Common myeloid progenitor, CD34-positive (primary cell): Measurements from ENCODE around the gene COX14.
A peak's percentile ranks its signal among the peaks of the same experiment; 100 is the strongest.

Experiments used
- CTCF ChIA-PET: fragments of 350-600 bp; sonication (Branson Sonifier 250); formaldehyde crosslinking; loops from one replicate; lab custom pipeline; 2021; ENCODE audit warnings: antibody characterized with exemption; lab: Charles Lee
- POLR2A ChIA-PET: fragments of 350-600 bp; sonication (Branson Sonifier 250); formaldehyde crosslinking; loops from one replicate; lab custom pipeline; 2021; ENCODE audit warnings: antibody characterized with exemption; lab: Charles Lee
- DNase-seq, 3 donors: peaks; one replicate each; pipeline versions ENCODE4 v3.0.0 to v3.0.0-alpha.2; 2013
- H3K27ac ChIP-seq, 2 experiments: 1 replicate in 1 of 2; 2 replicates in 1 of 2; pipeline ENCODE4 v1.7.0; 2013; ENCODE audit warnings: inconsistent platforms in 2 of 2, low read length in 2 of 2, mild to moderate bottlenecking in 2 of 2, low read depth in 1 of 2, moderate library complexity in 1 of 2; ENCODE audit not compliant: severe bottlenecking in 2 of 2, insufficient read depth in 1 of 2, poor library complexity in 1 of 2
- H3K27me3 ChIP-seq, 5 experiments: replicated peaks in 2 of 5; 1 replicate in 3 of 5; 2 replicates in 2 of 5; pipeline versions ENCODE4 v1.6.1 to v1.7.0; 2013; ENCODE audit warnings: low read length in 4 of 5, mild to moderate bottlenecking in 2 of 5, moderate library complexity in 2 of 5, inconsistent platforms in 1 of 5; ENCODE audit not compliant: insufficient read depth in 5 of 5, control insufficient read depth in 4 of 5
- H3K36me3 ChIP-seq, 4 experiments: 1 replicate in 2 of 4; 2 replicates in 2 of 4; pipeline versions ENCODE4 v1.6.1 to v1.7.0; 2013; ENCODE audit warnings: low read length in 3 of 4, control low read depth in 1 of 4, mild to moderate bottlenecking in 1 of 4; ENCODE audit not compliant: control insufficient read depth in 4 of 4, insufficient read depth in 4 of 4
- H3K4me1 ChIP-seq, 4 experiments: 1 replicate in 3 of 4; 2 replicates in 1 of 4; pipeline versions ENCODE4 v1.6.1 to v1.7.1; 2013; ENCODE audit warnings: low read length in 3 of 4, mild to moderate bottlenecking in 3 of 4, control low read depth in 1 of 4, inconsistent platforms in 1 of 4, moderate library complexity in 1 of 4; ENCODE audit not compliant: control insufficient read depth in 4 of 4, insufficient read depth in 4 of 4; ENCODE audit errors: control extremely low read depth in 1 of 4
- H3K4me3 ChIP-seq, 7 experiments: 1 replicate in 4 of 7; 2 replicates in 3 of 7; pipeline versions ENCODE4 v1.5.1 to v1.7.0; 2013; ENCODE audit warnings: mild to moderate bottlenecking in 7 of 7, low read length in 6 of 7, moderate library complexity in 6 of 7, inconsistent platforms in 2 of 7, low read depth in 2 of 7, control low read depth in 1 of 7; ENCODE audit not compliant: insufficient read depth in 4 of 7, control insufficient read depth in 1 of 7; ENCODE audit errors: extremely low read depth in 1 of 7
- H3K9me3 ChIP-seq, 5 experiments: 1 replicate in 4 of 5; 2 replicates in 1 of 5; pipeline versions ENCODE4 v1.6.1 to v1.7.1; 2013; ENCODE audit warnings: low read length in 4 of 5, mild to moderate bottlenecking in 2 of 5, inconsistent platforms in 1 of 5, low read depth in 1 of 5, moderate library complexity in 1 of 5; ENCODE audit not compliant: control insufficient read depth in 4 of 5, insufficient read depth in 2 of 5; ENCODE audit errors: control extremely low read depth in 1 of 5
- WGBS: methylation state at CpG from one replicate; pipeline ENCODE4 v1.1.5; 2013; ENCODE audit not compliant: insufficient coverage; 5-methylcytosine and 5-hydroxymethylcytosine counted together

COX14 gene

DNA sequence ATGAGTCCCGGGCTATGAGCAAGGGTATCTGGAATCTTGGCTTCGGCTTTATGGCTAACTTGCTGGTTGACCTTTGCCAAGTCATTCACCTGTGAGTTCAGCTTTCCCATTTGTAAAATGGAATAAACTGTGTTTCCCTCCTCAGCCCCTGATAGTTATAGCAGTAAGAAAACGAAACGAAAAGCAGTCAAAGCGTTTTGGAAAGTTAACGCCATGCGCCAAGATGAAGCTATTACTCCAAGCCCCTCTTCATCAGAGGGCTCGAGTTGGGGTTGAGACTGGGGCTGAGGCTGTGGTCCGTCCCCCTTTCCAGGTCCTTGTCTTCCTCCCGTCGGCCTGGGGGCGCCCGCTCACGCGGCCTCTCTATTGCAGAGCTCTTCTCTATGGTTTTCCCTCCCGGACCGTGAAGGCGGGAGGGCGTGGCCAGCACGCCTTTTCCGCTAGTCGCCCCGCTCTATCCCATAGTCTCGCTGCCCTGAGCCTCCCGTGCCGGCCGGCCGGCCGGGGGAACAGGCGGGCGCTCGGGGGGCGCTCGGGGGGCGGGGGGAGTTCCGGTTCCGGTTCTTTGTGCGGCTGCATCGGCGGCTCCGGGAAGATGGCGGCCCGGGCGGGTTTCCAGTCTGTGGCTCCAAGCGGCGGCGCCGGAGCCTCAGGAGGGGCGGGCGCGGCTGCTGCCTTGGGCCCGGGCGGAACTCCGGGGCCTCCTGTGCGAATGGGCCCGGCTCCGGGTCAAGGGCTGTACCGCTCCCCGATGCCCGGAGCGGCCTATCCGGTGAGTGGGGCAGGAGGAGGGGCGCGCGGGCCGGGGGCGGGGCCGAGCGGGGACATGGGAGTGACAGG lies 27.0 kb upstream of the COX14 start, which contains the start of gene SMARCD1:
TSS of gene SMARCD1 (plus strand) at position 568 of the 840 bp plus-strand sequence. CDS start at position 596, 28 bp downstream.
- Histone ChIP-seq H3K36me3 (peaks cover 13 to 34% (median 27%) of the 10 kb centered on the region in 4 experiments), H3K4me3 (peak within 1 kb of the TSS; percentile 42 to 99 (median 94)), H3K27ac (peak within 1 kb of the TSS; percentile 64 to 85), H3K27me3 (no peaks in the 10 kb centered on the region), H3K4me1 (peaks cover 4 to 15% (median 10%) of the 10 kb centered on the region in 4 experiments), H3K9me3 (no peaks in the 10 kb centered on the region)
- WGBS: 0% methylated on average over 47 of the region's 69 CpGs
- DNase-seq: peak; percentile 92 to 97 (median 94)
- POLR2A ChIA-PET: interaction anchor here (0.6 to 1.8 kb wide), 5 partner anchors 11 to 92 kb away, joined by 3 to 10 read pairs (median 5); partner anchors contain the start of genes CERS5 and COX14
- CTCF ChIA-PET: interaction anchor here (0.6 to 10.4 kb wide), 17 partner anchors 10 to 241 kb away, joined by 3 to 168 read pairs (median 3); partner anchors contain the start of genes CERS5, COX14 and GPD1

DNA sequence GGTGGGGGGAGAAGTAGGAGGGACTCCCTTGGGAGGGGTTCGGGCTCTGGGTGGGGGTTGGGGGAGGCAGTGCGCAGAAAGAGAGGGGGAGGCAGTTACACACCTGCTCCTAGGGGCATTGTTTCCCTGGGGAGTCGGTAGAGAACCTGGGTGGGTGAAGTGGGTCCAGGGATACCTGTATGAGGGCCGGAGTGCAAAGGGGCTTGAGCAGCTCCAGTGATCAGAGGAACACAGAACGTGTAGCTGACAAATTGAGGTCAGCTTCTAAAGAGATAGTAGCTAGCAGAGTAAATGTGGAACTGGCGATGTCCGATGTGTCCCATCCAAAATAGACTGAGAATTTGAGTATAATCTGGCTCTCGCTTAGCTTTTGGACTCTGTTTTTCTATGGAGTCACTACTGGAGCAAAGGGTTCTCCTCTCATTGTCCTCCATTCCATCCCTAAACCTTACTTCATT lies 26.4 kb upstream of the COX14 start:
- Histone ChIP-seq H3K9me3 (no peaks in the 10 kb centered on the region), H3K4me1 (peaks cover 4 to 15% (median 10%) of the 10 kb centered on the region in 4 experiments), H3K27me3 (no peaks in the 10 kb centered on the region), H3K36me3 (peaks cover 18 to 39% (median 32%) of the 10 kb centered on the region in 4 experiments), H3K27ac (peak overlapping the region; percentile 64 to 85), H3K4me3 (peak overlapping the region in 6 of 7 experiments; percentile 39 to 99 (median 74))
- ChIA-PET CTCF (interaction anchor here (0.7 to 10.4 kb wide), 9 partner anchors 9 to 122 kb away, joined by 3 to 168 read pairs (median 4); partner anchors contain the start of genes COX14 and GPD1), POLR2A (interaction anchor here (1.0 to 1.8 kb wide), 3 partner anchors 11 to 81 kb away, joined by 5 to 10 read pairs (median 7); partner anchors contain the start of genes CERS5 and COX14)
- 26% methylated on average over 6 of the region's 8 CpGs for WGBS
- DNase-seq: no peak

DNA sequence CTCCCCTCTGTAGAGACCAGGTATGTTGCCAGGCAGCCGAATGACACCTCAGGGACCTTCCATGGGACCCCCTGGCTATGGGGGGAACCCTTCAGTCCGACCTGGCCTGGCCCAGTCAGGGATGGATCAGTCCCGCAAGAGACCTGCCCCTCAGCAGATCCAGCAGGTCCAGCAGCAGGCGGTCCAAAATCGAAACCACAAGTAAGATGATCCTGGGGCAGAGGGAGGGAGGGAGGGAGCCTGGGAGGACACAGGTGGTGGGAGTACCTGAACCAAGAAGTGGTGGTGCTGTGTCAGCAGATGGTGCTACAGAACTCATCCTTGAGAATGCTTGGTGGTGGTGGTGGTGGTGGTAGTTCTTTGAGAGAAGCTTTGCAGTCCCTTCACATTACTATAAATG lies 25.9 kb upstream of the COX14 start:
- Histone ChIP-seq H3K4me3 (peak overlapping the region in 2 of 7 experiments; percentile 65 to 94), H3K27ac (no peak overlapping the region), H3K27me3 (no peaks in the 10 kb centered on the region), H3K4me1 (peaks cover 4 to 13% (median 10%) of the 10 kb centered on the region in 4 experiments), H3K9me3 (no peaks in the 10 kb centered on the region), H3K36me3 (peaks cover 20 to 43% (median 34%) of the 10 kb centered on the region in 4 experiments)
- WGBS: 95% methylated on average over 3 of the region's 5 CpGs
- POLR2A ChIA-PET: interaction anchor here (1.0 to 1.8 kb wide), 2 partner anchors 10 to 26 kb away, joined by 5 to 10 read pairs; partner anchors contain the start of gene COX14
- no peak for DNase-seq
- CTCF ChIA-PET: interaction anchor here (0.7 to 10.4 kb wide), 6 partner anchors 9 to 103 kb away, joined by 3 to 168 read pairs (median 10); partner anchors contain the start of genes COX14 and GPD1

DNA sequence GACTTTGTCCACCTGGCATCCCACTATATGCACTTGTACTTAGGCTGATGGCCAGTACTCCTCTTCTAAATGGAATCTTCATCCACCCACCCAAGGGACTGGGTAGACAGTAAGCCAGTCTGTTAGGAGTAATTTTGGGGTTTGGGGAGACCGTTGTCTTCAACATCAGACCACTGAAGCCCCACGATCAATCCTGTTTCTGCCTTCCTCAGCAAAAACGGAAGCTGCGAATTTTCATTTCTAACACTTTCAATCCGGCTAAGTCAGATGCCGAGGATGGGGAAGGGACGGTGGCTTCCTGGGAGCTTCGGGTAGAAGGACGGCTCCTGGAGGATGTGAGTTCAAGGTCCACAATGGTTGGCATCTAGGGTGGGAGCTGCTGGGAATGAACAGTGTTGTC lies 24.9 kb upstream of the COX14 start:
- H3K4me1 ChIP-seq: peaks cover 4 to 13% (median 10%) of the 10 kb centered on the region in 4 experiments
- H3K27ac ChIP-seq: no peak overlapping the region
- 97% methylated on average over 9 of the region's 9 CpGs for WGBS
- ChIA-PET POLR2A (no interaction called here), CTCF (interaction anchor here (0.9 to 10.4 kb wide), 8 partner anchors 9 to 99 kb away, joined by 4 to 168 read pairs (median 4); partner anchors contain the start of genes COX14 and GPD1)
- H3K9me3 ChIP-seq: no peaks in the 10 kb centered on the region
- H3K27me3 ChIP-seq: no peaks in the 10 kb centered on the region
- peaks cover 24 to 52% (median 39%) of the 10 kb centered on the region in 4 experiments for H3K36me3 ChIP-seq
- no peak for DNase-seq
- no peak overlapping the region for H3K4me3 ChIP-seq

DNA sequence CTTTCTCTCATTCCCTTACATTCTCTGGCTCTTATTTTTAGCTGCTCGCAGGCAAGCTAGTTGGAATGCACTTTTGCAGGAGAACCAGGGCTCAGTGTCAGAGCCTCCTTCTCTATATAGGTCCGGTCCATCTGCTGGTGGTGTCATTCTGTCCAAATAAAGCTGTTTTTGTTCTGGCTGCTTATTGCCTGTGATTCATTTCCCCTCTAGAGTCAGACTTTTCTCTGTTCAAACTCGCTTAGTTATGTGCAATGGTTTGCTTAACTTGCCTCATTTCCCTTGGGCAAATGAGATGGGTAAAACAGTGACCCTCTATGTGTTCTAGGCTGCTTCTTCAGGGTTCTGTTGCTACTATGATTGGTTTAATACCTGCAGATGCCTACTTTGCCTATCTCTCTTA lies 24.0 kb upstream of the COX14 start:
- CTCF ChIA-PET: interaction anchor here (0.6 to 10.4 kb wide), 12 partner anchors 9 to 219 kb away, joined by 3 to 168 read pairs (median 4); partner anchors contain the start of genes COX14 and GPD1
- no peaks in the 10 kb centered on the region for H3K9me3 ChIP-seq
- H3K27ac ChIP-seq: no peak overlapping the region
- 94% methylated on average over 3 of the region's 3 CpGs for WGBS
- peaks cover 4 to 13% (median 10%) of the 10 kb centered on the region in 4 experiments for H3K4me1 ChIP-seq
- no peak overlapping the region for H3K4me3 ChIP-seq
- POLR2A ChIA-PET: no interaction called here
- peaks cover 26 to 60% (median 44%) of the 10 kb centered on the region in 4 experiments for H3K36me3 ChIP-seq
- DNase-seq: no peak
- no peaks in the 10 kb centered on the region for H3K27me3 ChIP-seq

DNA sequence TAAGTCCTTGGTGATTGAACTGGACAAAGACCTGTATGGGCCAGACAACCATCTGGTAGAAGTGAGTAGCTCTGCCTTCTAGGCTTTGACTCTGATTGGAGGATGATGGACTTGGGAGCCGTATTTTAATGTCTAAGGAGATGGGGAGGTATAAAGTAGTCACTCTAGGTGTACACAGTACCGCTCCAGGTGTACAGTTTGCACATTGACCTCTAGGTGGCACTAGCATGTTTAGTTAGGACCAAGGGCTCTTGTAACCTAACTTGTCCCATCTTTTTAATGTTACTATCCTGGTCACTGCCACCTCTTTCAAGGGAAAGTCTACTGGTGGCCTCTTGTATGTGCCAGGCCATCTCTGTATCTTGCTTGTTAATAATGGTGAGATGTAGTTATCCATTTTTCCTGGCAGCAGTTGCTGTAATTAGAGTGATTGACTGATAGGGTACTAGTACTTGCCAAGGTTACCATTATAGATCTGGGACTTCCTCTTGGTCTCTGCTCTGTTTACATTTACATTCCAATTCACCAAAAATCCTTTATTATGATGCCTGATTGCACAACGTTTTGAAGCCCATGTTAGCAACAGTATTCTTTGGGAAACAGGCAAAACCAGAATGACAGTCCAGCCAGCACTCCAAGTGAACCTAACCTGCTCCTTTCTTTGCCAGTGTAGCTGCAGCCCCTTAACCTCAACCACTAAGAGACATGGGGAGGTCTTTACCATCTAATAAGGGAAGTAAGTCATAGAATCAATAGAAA lies 23.3 kb upstream of the COX14 start:
- peaks cover 26 to 67% (median 49%) of the 10 kb centered on the region in 4 experiments for H3K36me3 ChIP-seq
- no peaks in the 10 kb centered on the region for H3K27me3 ChIP-seq
- H3K4me1 ChIP-seq: peaks cover 4 to 12% (median 9%) of the 10 kb centered on the region in 4 experiments
- ChIA-PET POLR2A (no interaction called here), CTCF (interaction anchor here (0.6 to 10.4 kb wide), 15 partner anchors 8 to 124 kb away, joined by 3 to 168 read pairs (median 4); partner anchors contain the start of genes COX14 and GPD1)
- WGBS: 20% methylated on average over 2 of the region's 3 CpGs
- DNase-seq: peak; percentile 48 to 65 (median 63)
- no peaks in the 10 kb centered on the region for H3K9me3 ChIP-seq
- no peak overlapping the region for H3K4me3 ChIP-seq
- no peak overlapping the region for H3K27ac ChIP-seq
